H9 (cell line): ENCODE results near the gene TLR6. TPM values are rescaled to one million over a fixed set of nuclear protein-coding genes. Genes with fewer than 3 reads are reported as not detected.
A peak's percentile ranks its signal among the peaks of the same experiment; 100 is the strongest.

Experiments used
- DNase-seq: peaks from one replicate; pipeline ENCODE4 v3.0.0-alpha.2; 2017
- H2AFZ ChIP-seq: one replicate; pipeline ENCODE4 v1.6.1; 2013; ENCODE audit warnings: mild to moderate bottlenecking, low read length, control low read depth, moderate library complexity
- H2AK5ac ChIP-seq: 2 replicates; pipeline ENCODE4 v1.6.1; 2013; ENCODE audit warnings: low read length, control low read depth, mixed read lengths; ENCODE audit not compliant: insufficient read length
- H2BK120ac ChIP-seq: one replicate; pipeline ENCODE4 v1.6.1; 2013; ENCODE audit warnings: low read depth, mild to moderate bottlenecking, low read length, control low read depth, inconsistent platforms; ENCODE audit not compliant: poor library complexity, severe bottlenecking
- H2BK12ac ChIP-seq: 2 replicates; pipeline ENCODE4 v1.6.1; 2013; ENCODE audit warnings: low read length, control low read depth, mixed read lengths, low read depth; ENCODE audit not compliant: insufficient read length
- H2BK15ac ChIP-seq: 2 replicates; pipeline ENCODE4 v1.6.1; 2013; ENCODE audit warnings: low read depth, low read length, control low read depth
- H2BK20ac ChIP-seq: one replicate; pipeline ENCODE4 v1.6.1; 2013; ENCODE audit warnings: low read depth, mild to moderate bottlenecking, low read length, control low read depth, inconsistent platforms; ENCODE audit not compliant: poor library complexity, severe bottlenecking
- H2BK5ac ChIP-seq: 2 replicates; pipeline ENCODE4 v1.6.1; 2013; ENCODE audit warnings: low read length, control low read depth, mixed read lengths; ENCODE audit not compliant: insufficient read length
- H3K14ac ChIP-seq: 2 replicates; pipeline ENCODE4 v1.6.1; 2013; ENCODE audit warnings: low read length, control low read depth; ENCODE audit not compliant: insufficient read depth
- H3K18ac ChIP-seq: 2 replicates; pipeline ENCODE4 v1.6.1; 2013; ENCODE audit warnings: low read depth, mild to moderate bottlenecking, mixed read lengths, low read length, control low read depth; ENCODE audit not compliant: insufficient read length
- H3K23ac ChIP-seq: 2 replicates; pipeline ENCODE4 v1.6.1; 2013; ENCODE audit warnings: low read length, control low read depth, mixed read lengths, low read depth; ENCODE audit not compliant: insufficient read length
- H3K23me2 ChIP-seq: 2 replicates; pipeline ENCODE4 v1.6.1; 2013; ENCODE audit warnings: low read depth, mild to moderate bottlenecking, mixed read lengths, low read length, control low read depth; ENCODE audit not compliant: insufficient read length, poor library complexity, severe bottlenecking
- H3K27ac ChIP-seq: 2 replicates; pipeline ENCODE4 v1.5.1; 2013; ENCODE audit warnings: low read length, control low read depth, mixed read lengths, low read depth; ENCODE audit not compliant: insufficient read length
- H3K27me3 ChIP-seq: 2 replicates; pipeline ENCODE4 v1.6.1; 2013; ENCODE audit warnings: low read length, control low read depth, inconsistent platforms; ENCODE audit not compliant: insufficient read depth
- H3K4ac ChIP-seq: 2 replicates; pipeline ENCODE4 v1.6.1; 2013; ENCODE audit warnings: low read depth, mild to moderate bottlenecking, control low read depth, inconsistent platforms, low read length, moderate library complexity
- H3K4me1 ChIP-seq: 2 replicates; pipeline ENCODE4 v1.6.1; 2013; ENCODE audit warnings: low read length, control low read depth, inconsistent platforms; ENCODE audit not compliant: insufficient read depth
- H3K4me2 ChIP-seq: 2 replicates; pipeline ENCODE4 v1.6.1; 2013; ENCODE audit warnings: low read length, control low read depth, mixed read lengths; ENCODE audit not compliant: insufficient read length, insufficient read depth
- H3K56ac ChIP-seq: 2 replicates; pipeline ENCODE4 v1.6.1; 2013; ENCODE audit warnings: low read depth, mild to moderate bottlenecking, mixed read lengths, low read length, control low read depth; ENCODE audit not compliant: insufficient read length
- H3K79me1 ChIP-seq: 2 replicates; pipeline ENCODE4 v1.6.1; 2013; ENCODE audit warnings: low read depth, mild to moderate bottlenecking, moderate library complexity, low read length, control low read depth, inconsistent platforms; ENCODE audit not compliant: insufficient read depth, poor library complexity, severe bottlenecking
- H3K79me2 ChIP-seq: 2 replicates; pipeline ENCODE4 v1.6.1; 2013; ENCODE audit warnings: low read length, control low read depth, inconsistent platforms; ENCODE audit not compliant: insufficient read depth
- H3K9ac ChIP-seq: 2 replicates; pipeline ENCODE4 v1.6.1; 2013; ENCODE audit warnings: low read length, control low read depth, mixed read lengths; ENCODE audit not compliant: insufficient read length; ENCODE audit errors: extremely low read depth
- H3K9me3 ChIP-seq: one replicate; pipeline ENCODE4 v1.6.1; 2013; ENCODE audit warnings: low read depth, low read length, inconsistent platforms; ENCODE audit not compliant: control insufficient read depth
- H3T11ph ChIP-seq: one replicate; pipeline ENCODE4 v1.6.1; 2013; ENCODE audit warnings: mild to moderate bottlenecking, low read length, control low read depth, inconsistent platforms
- H4K20me1 ChIP-seq: one replicate; pipeline ENCODE4 v1.6.1; 2013; ENCODE audit not compliant: control insufficient read depth, insufficient read length, insufficient read depth
- H4K5ac ChIP-seq: 2 replicates; pipeline ENCODE4 v1.6.1; 2013; ENCODE audit warnings: low read depth, mild to moderate bottlenecking, mixed read lengths, low read length, control low read depth; ENCODE audit not compliant: insufficient read length
- H4K8ac ChIP-seq: replicated peaks from 2 replicates; pipeline ENCODE4 v1.6.1; 2013; ENCODE audit warnings: low read length, control low read depth, mixed read lengths, low read depth; ENCODE audit not compliant: insufficient read length
- H4K91ac ChIP-seq: 2 replicates; pipeline ENCODE4 v1.6.1; 2013; ENCODE audit warnings: low read depth, mild to moderate bottlenecking, moderate library complexity, mixed read lengths, low read length, control low read depth; ENCODE audit not compliant: insufficient read length
- H3K27ac Mint-ChIP-seq, 3 experiments: 2 replicates in 2 of 3; 3 replicates in 1 of 3; pipeline ENCODE4 v1.8.0; 2020 to 2021; ENCODE audit warnings: mixed read lengths in 3 of 3, mild to moderate bottlenecking in 1 of 3, moderate library complexity in 1 of 3
- H3K27me3 Mint-ChIP-seq: 2 replicates; pipeline ENCODE4 v1.8.0; 2021; ENCODE audit warnings: low read depth, mild to moderate bottlenecking, moderate library complexity, mixed read lengths
- H3K36me3 Mint-ChIP-seq, 3 experiments: 2 replicates in 2 of 3; 3 replicates in 1 of 3; pipeline ENCODE4 v1.8.0; 2020 to 2021; ENCODE audit warnings: low read depth in 3 of 3, mixed read lengths in 3 of 3; ENCODE audit not compliant: insufficient read depth in 1 of 3
- H3K4me1 Mint-ChIP-seq, 2 experiments: 2 replicates each; pipeline ENCODE4 v1.8.0; 2020; ENCODE audit warnings: mixed read lengths in 2 of 2
- H3K4me3 Mint-ChIP-seq, 2 experiments: 2 replicates in 1 of 2; 3 replicates in 1 of 2; pipeline ENCODE4 v1.8.0; 2020 to 2021; ENCODE audit warnings: mild to moderate bottlenecking in 2 of 2, mixed read lengths in 2 of 2, moderate library complexity in 1 of 2
- H3K9me3 Mint-ChIP-seq, 2 experiments: 2 replicates in 1 of 2; 3 replicates in 1 of 2; pipeline ENCODE4 v1.8.0; 2020; ENCODE audit warnings: mild to moderate bottlenecking in 2 of 2, mixed read lengths in 2 of 2, moderate library complexity in 1 of 2
- CTCF ChIP-seq: fragments of 200-600 bp; sonication (generic); conservative IDR thresholded peaks from 3 replicates; pipeline ENCODE4 v1.8.0; 2021; ENCODE audit warnings: antibody characterized with exemption, mild to moderate bottlenecking
- WGBS: extraction: QIAGEN DNeasy Blood & Tissue Kit; methylation state at CpG from one replicate; pipeline ENCODE4 v1.1.7; 2013; ENCODE audit warnings: missing lambda C conversion rate, low lambda C conversion rate, mixed read lengths; ENCODE audit not compliant: insufficient read length; ENCODE audit errors: extremely low coverage; 5-methylcytosine and 5-hydroxymethylcytosine counted together
- total RNA-seq: library from RNA; stranded (reverse); gene quantifications from 2 replicates; pipeline ENCODE4 v1.2.1, GENCODE V29; 2021

Gene TLR6
- total RNA-seq, 1 experiment from 2014 or later = 0.11 TPM

- H4K5ac ChIP-seq = no peak overlapping the region
- H3K4me2 ChIP-seq = no peak overlapping the region
- no peak overlapping the region for H3K27ac ChIP-seq
- no peak overlapping the region for H3T11ph ChIP-seq
- no peak overlapping the region for H4K8ac ChIP-seq
- H2BK12ac ChIP-seq = no peak overlapping the region
- Mint-ChIP-seq H3K4me1 (peaks cover 16 to 19% of the 10 kb centered on the region in 2 experiments; a peak in 3 of 4 replicates), H3K4me3 (no peak overlapping the region), H3K9me3 (no peaks in the 10 kb centered on the region), H3K27ac (peak overlapping the region in 1 of 3 experiments; percentile 78; a peak in 1 of 7 replicates), H3K36me3 (no peaks in the 10 kb centered on the region), H3K27me3 (no peaks in the 10 kb centered on the region; the same call in 1 of the 2 replicates)
- H4K20me1 ChIP-seq = no peaks in the 10 kb centered on the region
- H2AK5ac ChIP-seq = no peak overlapping the region
- H3K4ac ChIP-seq = no peak overlapping the region
- no peak overlapping the region for H3K14ac ChIP-seq
- no peak overlapping the region for H3K56ac ChIP-seq
- no peak overlapping the region for H3K18ac ChIP-seq
- H3K23ac ChIP-seq = no peak overlapping the region
- no peak overlapping the region for H2BK20ac ChIP-seq
- H3K23me2 ChIP-seq = no peaks in the 10 kb centered on the region
- H3K4me1 ChIP-seq = no peaks in the 10 kb centered on the region; the same call in 1 of the 2 replicates
- no peak for TF ChIP-seq CTCF
- DNase-seq = no peak
- WGBS = no CpG with 5 or more reads among the region's 3 CpGs
- no peaks in the 10 kb centered on the region for H3K79me2 ChIP-seq
- no peak overlapping the region for H4K91ac ChIP-seq
- H3K79me1 ChIP-seq = no peaks in the 10 kb centered on the region
- H2BK5ac ChIP-seq = no peak overlapping the region
- H2BK15ac ChIP-seq = no peak overlapping the region
- no peak overlapping the region for H2AFZ ChIP-seq
- no peaks in the 10 kb centered on the region for H3K9me3 ChIP-seq
- H2BK120ac ChIP-seq = no peak overlapping the region
- H3K27me3 ChIP-seq = no peaks in the 10 kb centered on the region
- H3K9ac ChIP-seq = no peak overlapping the region
Measured at GRCh38 chr4:38857354-38858096, 908 bp upstream of the TLR6 start.
